Measurements from ENCODE around the gene HFE.

HFE gene

GRCh38 chr6:26131618-26132017, 44.4 kb downstream of the HFE start:
- DNase-seq (ENCODE audit: low read depth in 2 of 2), result no peak

GRCh38 chr6:26133730-26134129, 46.5 kb downstream of the HFE start:
- no peak for DNase-seq (ENCODE audit: low read depth in 2 of 2)

- no peak for DNase-seq (ENCODE audit: low read depth in 2 of 2)
These were observed 49.1 kb downstream of the HFE start for GRCh38 chr6:26136321-26136720.

GRCh38 chr6:26140254-26140966, 53.2 kb downstream of the HFE start:
- no peak for DNase-seq (ENCODE audit: low read depth in 2 of 2)

- DNase-seq (ENCODE audit: low read depth in 2 of 2), result no peak
These were observed 53.7 kb downstream of the HFE start for GRCh38 chr6:26140967-26141294.

- DNase-seq (ENCODE audit: low read depth in 2 of 2), result no peak
These were observed 54.2 kb downstream of the HFE start for GRCh38 chr6:26141378-26141904.

GRCh38 chr6:26142026-26142425, 54.8 kb downstream of the HFE start:
- DNase-seq (ENCODE audit: low read depth in 2 of 2), result no peak
